COLO668 (cell line): ENCODE measurements around the gene TENT5C.

Source experiments
- DNase-seq: peaks from one replicate; lab custom pipeline; 2025; ENCODE audit not compliant: unreplicated experiment; lab: John Stamatoyannopoulos, UW

TENT5C gene

DNA sequence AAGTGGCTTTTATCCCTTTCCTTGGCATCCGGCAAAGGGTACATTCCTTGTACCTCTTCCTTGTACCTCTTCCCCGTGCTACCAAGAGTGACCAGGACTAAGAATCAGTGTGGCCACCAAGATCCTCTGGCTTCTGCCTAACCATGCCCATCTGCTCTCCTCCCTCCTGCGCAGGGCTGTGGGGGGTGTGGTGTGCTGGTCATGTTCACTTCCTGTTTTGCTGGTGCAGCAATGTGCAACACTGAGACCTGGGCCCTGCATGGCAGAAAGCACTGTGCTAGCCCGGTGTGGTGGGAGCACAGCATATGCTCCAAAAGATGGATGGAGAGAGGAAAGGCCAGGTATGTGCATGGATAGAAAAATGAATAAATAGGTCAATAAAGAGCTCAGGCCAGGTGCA, 33.3 kb upstream of the TENT5C start:
- DNase-seq = peak; percentile 29

- DNase-seq = peak; percentile 26
Observed at GRCh38 chr1:117573386-117574023, 32.3 kb upstream of the TENT5C start.

DNA sequence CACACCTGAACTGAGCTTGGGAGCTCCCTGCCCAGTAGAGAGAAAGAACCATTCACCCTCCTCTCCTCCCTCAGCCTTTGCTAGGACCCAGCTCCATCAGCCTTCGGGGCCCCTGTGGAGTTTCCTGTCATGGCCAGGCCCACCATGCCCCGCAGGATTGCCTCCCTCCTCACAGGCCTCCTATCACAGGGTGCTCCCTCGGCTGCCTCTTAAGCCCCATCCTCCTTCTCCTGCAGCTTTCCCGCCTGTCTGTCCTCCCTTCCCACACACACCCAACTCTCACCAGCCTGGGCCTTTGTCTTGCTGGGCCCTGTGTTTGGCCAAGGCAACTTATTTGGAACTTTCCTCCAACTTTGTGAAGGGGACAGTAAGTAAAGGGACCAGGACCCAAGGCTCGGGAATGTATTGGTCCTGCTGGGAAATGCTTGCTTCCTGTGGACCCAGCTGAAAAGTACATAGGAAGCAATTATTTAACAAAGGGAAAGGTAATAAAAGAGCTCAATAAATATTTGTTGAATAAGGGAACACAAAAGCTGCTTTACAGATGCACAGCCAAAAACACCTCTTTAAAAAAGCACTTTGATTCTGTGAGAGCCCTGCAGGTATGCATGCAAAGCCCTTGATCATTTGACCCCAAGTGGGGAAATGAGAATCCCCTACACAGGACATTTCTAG, 31.6 kb upstream of the TENT5C start:
- DNase-seq = peak; percentile 58

DNA sequence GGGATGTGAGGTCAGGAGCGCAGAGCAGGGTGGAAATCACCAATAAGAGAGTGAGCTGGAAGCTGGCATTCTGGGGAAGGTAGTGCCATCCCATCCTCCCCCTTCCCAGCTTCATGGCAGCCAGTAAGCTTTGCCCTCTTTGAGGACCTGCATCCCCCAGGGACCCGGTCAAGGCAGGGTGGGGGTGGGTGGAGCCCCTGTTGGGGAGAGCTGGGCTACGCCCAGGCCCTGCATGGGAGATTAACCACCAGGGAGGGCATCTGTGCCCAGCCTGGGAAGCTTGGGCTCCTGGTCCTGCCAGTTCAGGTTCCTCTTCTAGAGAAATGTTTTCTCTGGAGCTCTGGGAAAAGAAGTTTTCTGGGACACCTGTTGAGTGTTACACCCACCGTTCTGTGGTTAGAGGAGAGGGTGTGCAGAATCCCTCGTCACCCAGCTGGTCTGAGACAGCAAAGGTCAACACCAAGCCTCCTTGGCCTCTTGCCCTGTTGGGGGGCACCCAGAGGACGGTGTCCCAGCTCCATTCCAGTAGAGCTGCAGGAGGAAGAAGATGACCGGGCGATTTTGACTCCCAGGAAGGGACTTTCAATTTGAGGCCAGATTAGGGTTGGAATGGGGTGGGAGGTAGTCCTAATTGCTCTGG, 30.1 kb upstream of the TENT5C start:
- no peak for DNase-seq

GRCh38 chr1:117576236-117576635, 29.6 kb upstream of the TENT5C start:
- no peak for DNase-seq

- DNase-seq = peak; percentile 48
Observed at GRCh38 chr1:117577191-117577885, 28.5 kb upstream of the TENT5C start.

GRCh38 chr1:117578466-117578865, 27.4 kb upstream of the TENT5C start:
- DNase-seq = no peak

- DNase-seq = no peak
Observed at GRCh38 chr1:117579221-117579906, 26.5 kb upstream of the TENT5C start.

DNA sequence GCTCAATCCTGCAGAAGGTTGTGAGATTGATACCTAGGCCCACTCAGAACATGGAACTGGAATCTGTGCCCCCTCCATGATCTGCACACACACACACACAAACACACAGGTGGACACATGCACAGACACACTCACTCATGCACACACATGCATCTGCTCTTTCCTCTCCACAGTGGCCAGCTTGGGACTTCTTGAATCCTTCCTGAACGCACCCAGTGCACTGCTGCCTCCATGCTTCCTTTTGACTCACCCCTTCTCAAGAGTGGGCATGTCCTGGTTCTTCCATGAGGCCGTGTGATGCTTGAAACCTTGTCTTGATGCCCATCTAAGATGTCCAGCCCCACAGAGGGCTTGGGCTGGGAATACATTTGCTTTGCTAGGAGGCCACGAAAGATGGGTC, 25.4 kb upstream of the TENT5C start:
- no peak for DNase-seq

GRCh38 chr1:117580882-117581281, 25.0 kb upstream of the TENT5C start:
- DNase-seq = no peak

DNA sequence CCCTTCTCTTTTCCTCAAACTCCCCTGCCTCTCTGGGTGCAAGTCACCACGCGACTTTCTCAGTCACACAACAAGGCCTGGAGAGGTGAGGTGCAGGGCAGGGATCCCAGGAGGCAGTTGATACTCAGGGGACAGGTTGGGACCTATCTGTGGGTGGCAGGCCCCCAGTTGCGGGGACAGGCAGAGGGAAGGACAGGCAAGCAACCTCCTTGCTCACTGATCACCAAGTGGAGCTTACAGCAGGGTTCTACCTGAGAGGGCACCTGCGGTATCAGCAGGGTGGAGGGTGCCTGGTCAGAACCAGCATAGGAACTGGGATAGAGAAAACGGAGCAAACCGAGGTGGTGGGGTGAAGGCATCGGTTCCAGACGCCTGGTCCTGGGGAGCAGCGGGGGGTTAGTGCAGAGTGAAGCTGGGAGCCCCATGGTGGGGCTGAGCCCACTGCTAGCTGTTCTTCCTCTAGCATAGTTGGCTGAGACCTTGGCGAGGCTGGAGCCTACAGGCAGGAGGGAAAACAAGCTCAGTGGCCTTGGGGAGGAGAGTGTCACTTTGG, 24.4 kb upstream of the TENT5C start:
- DNase-seq = no peak

DNA sequence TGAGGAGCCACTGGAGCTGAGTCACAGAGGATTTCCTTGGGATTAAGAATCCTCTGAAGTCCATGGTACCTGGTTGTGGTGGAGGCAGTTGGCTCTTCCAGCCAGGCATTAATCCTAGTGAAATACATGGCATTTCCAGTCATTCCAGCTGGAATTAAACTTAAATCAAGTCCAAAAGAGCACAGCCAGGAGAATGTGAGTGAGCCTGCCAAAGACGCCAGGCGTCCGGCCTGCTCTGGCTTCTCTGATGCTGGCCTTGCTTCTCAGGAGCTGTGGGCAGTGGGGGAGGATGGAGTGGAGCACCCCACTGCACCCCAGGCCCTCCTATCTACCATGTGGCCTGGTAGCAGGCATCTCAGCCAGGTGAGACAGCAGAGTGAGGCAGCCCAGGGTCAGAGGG, 23.4 kb upstream of the TENT5C start:
- DNase-seq = no peak

- DNase-seq = no peak
Observed at GRCh38 chr1:117583247-117583646, 22.6 kb upstream of the TENT5C start.

- no peak for DNase-seq
Observed at GRCh38 chr1:117584181-117584580, 21.7 kb upstream of the TENT5C start.

DNA sequence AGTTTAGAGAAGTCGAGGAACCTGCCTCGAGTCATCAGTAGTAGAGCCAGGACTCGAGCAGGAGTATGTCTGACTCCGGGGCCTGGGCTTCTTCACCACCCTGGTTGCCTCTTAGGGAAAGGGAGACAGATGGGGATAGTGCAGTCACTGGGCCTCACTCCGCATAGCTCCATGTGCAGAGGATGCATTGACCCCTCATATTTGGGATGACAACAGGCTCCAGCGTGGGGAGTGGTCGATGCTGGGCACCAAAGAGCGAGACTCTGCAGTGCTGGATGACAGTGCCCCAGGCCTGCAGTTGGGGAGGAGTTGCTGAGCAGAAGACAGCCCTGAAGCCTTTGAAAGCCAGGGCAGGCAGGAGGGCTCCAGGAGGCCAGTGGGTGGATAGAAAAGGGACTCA, 20.8 kb upstream of the TENT5C start:
- no peak for DNase-seq

DNA sequence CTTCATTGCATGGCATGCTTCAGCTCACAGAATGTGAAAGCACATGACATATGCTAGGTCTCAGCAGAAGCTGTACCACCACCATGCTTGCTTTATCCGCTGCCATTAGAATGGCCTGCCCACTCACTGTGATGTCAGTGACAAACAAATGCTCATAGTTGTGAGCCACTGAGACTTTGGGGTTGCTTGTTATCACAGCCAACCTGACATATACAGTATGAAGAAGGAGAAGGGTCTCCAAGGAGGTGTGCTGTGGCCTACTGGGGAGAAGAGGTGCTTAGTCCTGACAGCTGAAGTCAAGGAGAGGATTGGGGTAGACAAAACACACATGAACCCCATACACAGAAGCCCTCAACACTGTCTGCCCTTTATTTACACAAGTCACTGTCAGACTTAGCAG, 19.5 kb upstream of the TENT5C start:
- DNase-seq = no peak

GRCh38 chr1:117586747-117587498, 18.9 kb upstream of the TENT5C start:
- DNase-seq = no peak

DNA sequence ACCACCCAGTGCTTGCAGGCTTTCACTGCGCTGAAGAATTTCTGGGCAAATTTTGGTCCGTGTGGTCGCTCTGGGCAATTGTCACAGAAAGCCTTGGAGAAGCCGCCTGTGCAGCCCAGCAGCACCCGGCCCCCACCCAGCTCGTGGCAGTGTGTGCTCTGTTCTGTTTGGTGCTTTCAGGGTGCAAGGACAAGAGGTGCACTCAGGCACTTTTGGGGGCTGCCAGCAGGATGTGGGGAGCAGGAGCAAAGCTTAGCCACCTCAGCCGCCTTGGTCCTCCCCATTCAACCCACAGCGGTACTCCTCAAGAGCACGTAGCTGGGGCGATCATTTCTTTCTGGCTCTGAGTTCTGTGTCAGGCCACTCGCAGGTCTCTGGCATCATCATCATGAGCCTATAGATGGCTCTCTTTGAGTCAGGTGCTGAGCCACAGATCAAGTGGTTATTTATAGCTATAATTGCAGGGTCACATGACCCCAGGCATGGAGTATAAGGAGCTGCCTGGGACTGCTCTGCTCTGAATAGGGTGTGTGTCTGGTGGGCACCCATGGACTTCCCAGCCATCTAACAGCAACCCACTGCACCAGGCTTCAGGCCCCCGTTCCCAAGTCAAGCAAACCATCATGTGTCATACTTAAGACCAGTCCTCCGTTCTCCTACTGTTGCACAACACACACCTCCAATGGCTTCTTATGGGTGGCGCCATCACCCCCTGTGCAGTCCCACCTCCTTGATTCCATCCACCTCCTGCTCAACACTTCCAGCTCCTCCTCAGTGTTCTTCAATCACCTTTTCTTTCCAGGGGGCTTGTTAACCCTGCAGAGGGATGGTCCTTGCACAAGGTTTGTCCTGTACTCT, 18.1 kb upstream of the TENT5C start:
- no peak for DNase-seq

- DNase-seq = no peak
Observed at GRCh38 chr1:117589544-117589943, 16.3 kb upstream of the TENT5C start.
